Stimulated activated CD4-positive, alpha-beta T cell treated with anti-CD3 and anti-CD28 coated beads, TNF-alpha, amount 100 ng/mL, for 24 hours (primary cell): ENCODE measurements around the gene MGST2.

Experiments
- DNase-seq, 3 experiments: peaks; one replicate each; pipeline ENCODE4 v3.0.0-alpha.2; 2020; ENCODE audit warnings: low read depth in 3 of 3

The MGST2 gene

GRCh38 chr4:139738846-139739613 lies 73.4 kb downstream of the MGST2 start:
- DNase-seq: no peak

GRCh38 chr4:139740121-139740520 lies 74.5 kb downstream of the MGST2 start:
- DNase-seq: no peak

GRCh38 chr4:139740531-139741041 lies 75.0 kb downstream of the MGST2 start:
- no peak for DNase-seq

GRCh38 chr4:139743027-139743426 lies 77.4 kb downstream of the MGST2 start:
- DNase-seq: no peak

GRCh38 chr4:139744232-139744631 lies 78.6 kb downstream of the MGST2 start:
- no peak for DNase-seq

- no peak for DNase-seq
Measured at GRCh38 chr4:139745111-139745639, 79.6 kb downstream of the MGST2 start.

- DNase-seq: no peak
Measured at GRCh38 chr4:139746431-139747171, 81.0 kb downstream of the MGST2 start.

GRCh38 chr4:139749338-139749737 lies 83.7 kb downstream of the MGST2 start:
- no peak for DNase-seq

- DNase-seq: no peak
Measured at GRCh38 chr4:139749835-139750498, 84.3 kb downstream of the MGST2 start.

GRCh38 chr4:139753686-139754085 lies 88.1 kb downstream of the MGST2 start:
- DNase-seq: no peak
